HG03457 (cell line): ENCODE results near the gene FAIM2.
"Not testable (repeated sequence)": the region's sequence is repeated elsewhere in the genome, so short reads cannot be mapped to it uniquely, and the experiment has no call there.

Experiments used
- ATAC-seq: cut with Tn5 transposase; IDR thresholded peaks from one replicate; pipeline ENCODE4 v1.9.1; 2021; ENCODE audit warnings: moderate number of reproducible peaks; ENCODE audit not compliant: unreplicated experiment

The FAIM2 gene

GRCh38 chr12:49867570-49868341 lies 35.9 kb downstream of the FAIM2 start:
- ATAC-seq: no peak

- no peak for ATAC-seq
Observed at GRCh38 chr12:49866859-49867569, 36.7 kb downstream of the FAIM2 start.

GRCh38 chr12:49865782-49866135 lies 37.9 kb downstream of the FAIM2 start:
- ATAC-seq: no peak

- ATAC-seq: no peak
Observed at GRCh38 chr12:49865109-49865781, 38.5 kb downstream of the FAIM2 start.

- ATAC-seq: no peak
Observed at GRCh38 chr12:49864798-49865090, 39.0 kb downstream of the FAIM2 start.

- ATAC-seq: no peak
Observed at GRCh38 chr12:49863946-49864797, 39.5 kb downstream of the FAIM2 start.

- ATAC-seq: not testable (repeated sequence)
Observed at GRCh38 chr12:49860921-49861320, 42.8 kb downstream of the FAIM2 start.

- ATAC-seq: not testable (repeated sequence)
Observed at GRCh38 chr12:49855890-49856289, 47.8 kb downstream of the FAIM2 start.

GRCh38 chr12:49854976-49855375 lies 48.7 kb downstream of the FAIM2 start:
- ATAC-seq: no peak

GRCh38 chr12:49853671-49854070 lies 50.0 kb downstream of the FAIM2 start:
- no peak for ATAC-seq

- no peak for ATAC-seq
Observed at GRCh38 chr12:49847161-49847560, 56.5 kb downstream of the FAIM2 start.

- no peak for ATAC-seq
Observed at GRCh38 chr12:49846032-49846431, 57.7 kb downstream of the FAIM2 start.

GRCh38 chr12:49843876-49844437 lies 59.7 kb downstream of the FAIM2 start:
- ATAC-seq: no peak

- ATAC-seq: no peak
Observed at GRCh38 chr12:49843411-49843810, 60.3 kb downstream of the FAIM2 start.

GRCh38 chr12:49842519-49843352 lies 61.0 kb downstream of the FAIM2 start, which contains the start of gene BCDIN3D:
Gene BCDIN3D, minus strand, starts transcription at chr12:49843106. Its CDS starts 19 bp downstream, at chr12:49843087.
- peak; percentile 62 for ATAC-seq

GRCh38 chr12:49838973-49839633 lies 64.6 kb downstream of the FAIM2 start:
- no peak for ATAC-seq

GRCh38 chr12:49832836-49833421 lies 70.8 kb downstream of the FAIM2 start:
- ATAC-seq: no peak

- no peak for ATAC-seq
Observed at GRCh38 chr12:49831717-49832116, 72.0 kb downstream of the FAIM2 start.
